Bronchial epithelial cell (primary cell): ENCODE data around the gene PRSS36. TPM values are rescaled to one million over a fixed set of nuclear protein-coding genes. Genes with fewer than 3 reads are reported as not detected.
A peak's percentile ranks its signal among the peaks of the same experiment; 100 is the strongest.

Experiments used
- DNase-seq: peaks from one replicate; pipeline ENCODE4 v3.0.0-alpha.2; 2010; ENCODE audit warnings: low read depth
- FAIRE-seq: peaks from 2 replicates; lab custom pipeline; 2011; peaks lifted over from hg19 to GRCh38; lab: Jason Lieb, UNC
- H3K27me3 ChIP-seq: 2 replicates; pipeline ENCODE4 v1.5.1; 2011; ENCODE audit warnings: low read length; ENCODE audit not compliant: control insufficient read depth, insufficient read depth
- H3K36me3 ChIP-seq: 2 replicates; pipeline ENCODE4 v1.5.1; 2011; ENCODE audit warnings: low read length; ENCODE audit not compliant: control insufficient read depth, insufficient read depth
- H3K4me3 ChIP-seq: 2 replicates; pipeline ENCODE4 v1.5.1; 2011; ENCODE audit warnings: mild to moderate bottlenecking, low read depth, low read length, control low read depth
- CTCF ChIP-seq: IDR thresholded peaks from 2 replicates; pipeline ENCODE4 v1.5.1; 2011; ENCODE audit warnings: mild to moderate bottlenecking, moderate library complexity, low read length, control low read depth, inconsistent platforms; ENCODE audit not compliant: insufficient read depth, severe bottlenecking
- total RNA-seq: library from RNA; depleted of rRNA; stranded (reverse); fragments of >200 nt; gene quantifications from 2 replicates; pipeline ENCODE4 v1.2.1, GENCODE V29; 2014

PRSS36 gene
- total RNA-seq, 1 donor from 2014 or later = 0.26 TPM

DNA sequence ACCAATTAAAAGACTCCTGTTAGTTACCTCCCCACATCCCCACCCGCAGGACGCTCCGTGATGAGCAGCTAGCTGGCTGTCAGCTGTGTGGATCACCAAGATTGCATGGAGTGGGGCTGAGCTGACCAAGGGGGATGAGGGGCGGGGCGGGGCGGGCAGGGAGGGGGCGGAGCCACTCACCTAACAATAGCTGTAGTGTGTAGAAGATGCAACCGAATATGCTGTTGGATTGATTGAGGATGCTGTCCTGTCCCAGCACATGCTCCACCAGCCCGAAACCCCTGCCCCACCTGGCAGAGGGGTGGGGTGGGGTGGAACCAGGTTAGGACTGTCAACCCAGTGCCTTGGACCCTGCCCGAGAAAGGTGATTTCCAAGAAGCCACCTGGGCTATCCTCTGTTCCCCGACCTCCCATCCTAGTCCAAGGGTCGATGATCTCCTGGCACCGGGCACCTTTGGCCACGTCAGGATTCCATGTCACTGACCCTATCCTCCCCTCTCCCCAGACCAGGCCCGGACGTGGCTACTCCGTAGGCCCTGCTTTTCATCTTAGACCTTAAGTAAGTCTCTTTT lies 56.6 kb downstream of the PRSS36 start:
- DNase-seq (no peak), FAIRE-seq (no peak)
- TF ChIP-seq CTCF = no peak
- Histone ChIP-seq H3K4me3 (peak overlapping the region; percentile 5), H3K36me3 (peaks cover 5% of the 10 kb centered on the region), H3K27me3 (no peaks in the 10 kb centered on the region)

DNA sequence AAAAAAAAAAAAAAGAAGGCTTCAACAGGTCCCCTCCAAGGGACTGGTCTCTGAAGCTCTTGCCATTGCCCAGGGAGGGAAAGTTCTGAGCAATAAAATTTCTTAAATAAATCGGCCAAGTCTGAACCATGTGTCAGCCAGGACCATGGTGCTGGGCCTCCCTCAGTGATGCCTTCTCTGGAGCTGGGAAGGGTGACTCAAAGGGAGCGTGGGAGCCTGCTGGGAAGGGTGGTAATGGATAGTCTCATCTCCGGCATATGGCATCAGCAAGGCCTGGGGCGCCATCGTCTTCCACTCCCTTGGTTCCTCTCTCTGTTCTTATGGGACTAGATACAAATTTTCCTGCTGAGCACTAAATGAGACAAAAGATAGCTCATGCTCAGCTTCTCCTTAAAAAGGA lies 57.5 kb downstream of the PRSS36 start:
- DNase-seq (no peak), FAIRE-seq (no peak)
- Histone ChIP-seq H3K27me3 (no peaks in the 10 kb centered on the region), H3K4me3 (no peak overlapping the region), H3K36me3 (peaks cover 5% of the 10 kb centered on the region)
- no peak for TF ChIP-seq CTCF

GRCh38 chr16:31090540-31090939 lies 59.3 kb downstream of the PRSS36 start:
- no peaks in the 10 kb centered on the region for H3K27me3 ChIP-seq
- H3K36me3 ChIP-seq = peaks cover 5% of the 10 kb centered on the region
- no peak overlapping the region for H3K4me3 ChIP-seq
- FAIRE-seq = no peak
- TF ChIP-seq CTCF = no peak
- peak; percentile 18 for DNase-seq

- TF ChIP-seq CTCF = no peak
- peaks cover 6% of the 10 kb centered on the region for H3K36me3 ChIP-seq
- H3K4me3 ChIP-seq = no peak overlapping the region
- DNase-seq (no peak), FAIRE-seq (no peak)
- H3K27me3 ChIP-seq = no peaks in the 10 kb centered on the region
Measured at GRCh38 chr16:31089199-31089598, 60.7 kb downstream of the PRSS36 start.

Other genes with a start within 250 kb of the PRSS36 start
- gene FBXL19, start 226.5 kb downstream of the PRSS36 start, total RNA-seq = 7.9 and 10.0 TPM in 2 replicates
- 16.6 and 17.5 TPM in 2 replicates for gene ORAI3, start 201.0 kb downstream of the PRSS36 start, total RNA-seq
- 1.3 TPM in 2 replicates for gene SETD1A, start 192.3 kb downstream of the PRSS36 start, total RNA-seq
- gene HSD3B7, start 164.9 kb downstream of the PRSS36 start, total RNA-seq = 5.1 and 8.2 TPM in 2 replicates
- under 0.01 TPM in 1 of 2 replicates, not detected in the other for gene STX1B, start 139.4 kb downstream of the PRSS36 start, total RNA-seq
- 14.7 and 18.7 TPM in 2 replicates for gene STX4, start 116.5 kb downstream of the PRSS36 start, total RNA-seq
- gene ZNF668, start 75.8 kb downstream of the PRSS36 start, total RNA-seq = 6.5 and 8.2 TPM in 2 replicates
- gene ZNF646, start 75.6 kb downstream of the PRSS36 start, total RNA-seq = 6.3 and 10.0 TPM in 2 replicates
- gene PRSS53, start 61.1 kb downstream of the PRSS36 start, total RNA-seq = 0.90 and 1.1 TPM in 2 replicates
- 29.2 and 32.6 TPM in 2 replicates for gene VKORC1, start 55.3 kb downstream of the PRSS36 start, total RNA-seq
- 7.4 and 7.9 TPM in 2 replicates for gene BCKDK, start 41.7 kb downstream of the PRSS36 start, total RNA-seq
- gene KAT8, start 32.4 kb downstream of the PRSS36 start, total RNA-seq = 34.1 and 54.5 TPM in 2 replicates
- gene PRSS8, start 14.3 kb downstream of the PRSS36 start, total RNA-seq = 15.0 and 31.0 TPM in 2 replicates
- gene FUS, start 30.1 kb upstream of the PRSS36 start, total RNA-seq = 24.2 and 25.0 TPM in 2 replicates
- gene PYCARD, start 52.7 kb upstream of the PRSS36 start, total RNA-seq = 88.2 and 147 TPM in 2 replicates
- under 0.01 TPM in 1 of 2 replicates, not detected in the other for gene TRIM72, start 64.1 kb upstream of the PRSS36 start, total RNA-seq
- not detected in 2 replicates for gene PYDC1, start 67.1 kb upstream of the PRSS36 start, total RNA-seq
- gene ITGAM, start 109.9 kb upstream of the PRSS36 start, total RNA-seq = 0.13 TPM in 1 of 2 replicates, not detected in the other
- under 0.01 TPM in 1 of 2 replicates, not detected in the other for gene ITGAX, start 205.1 kb upstream of the PRSS36 start, total RNA-seq
- not detected in 2 replicates for gene ITGAD, start 243.3 kb upstream of the PRSS36 start, total RNA-seq